ENCODE results near the gene ABCC4.

DNA sequence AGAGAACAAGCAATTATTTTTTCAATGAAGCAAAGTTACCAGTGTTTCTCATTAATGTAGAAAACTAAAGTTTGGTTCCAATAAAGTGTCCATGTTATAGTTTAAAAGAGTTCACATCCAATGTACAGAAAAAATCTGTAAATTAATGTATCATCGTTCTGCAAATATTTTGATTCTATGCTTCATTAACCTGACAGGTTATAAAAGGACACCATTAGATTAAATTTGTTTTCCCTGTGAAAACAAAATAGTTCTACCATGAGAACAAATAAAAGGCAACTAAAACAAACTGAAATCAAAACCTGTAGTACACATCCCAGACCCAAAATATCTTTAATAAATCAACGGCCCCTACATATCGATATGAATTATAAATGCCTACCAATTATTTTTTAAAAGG is 85.1 kb downstream of the ABCC4 start:
- TF ChIP-seq CTCF (conservative IDR thresholded peaks at IDR 0.05; ENCODE audit: low read depth, low read length) = no peak
- no peak for TF ChIP-seq EZH2 (IDR thresholded peaks at IDR 0.05; ENCODE audit: borderline replicate concordance, low read depth, low read length, poor library complexity, severe bottlenecking)

Data from A673 (cell line).